ENCODE data around the gene GRM1. TPM values are rescaled to one million over a fixed set of nuclear protein-coding genes. Genes with fewer than 3 reads are reported as not detected.

GRM1 gene
- total RNA-seq, 1 donor from 2014 or later: 0.39 TPM

DNA sequence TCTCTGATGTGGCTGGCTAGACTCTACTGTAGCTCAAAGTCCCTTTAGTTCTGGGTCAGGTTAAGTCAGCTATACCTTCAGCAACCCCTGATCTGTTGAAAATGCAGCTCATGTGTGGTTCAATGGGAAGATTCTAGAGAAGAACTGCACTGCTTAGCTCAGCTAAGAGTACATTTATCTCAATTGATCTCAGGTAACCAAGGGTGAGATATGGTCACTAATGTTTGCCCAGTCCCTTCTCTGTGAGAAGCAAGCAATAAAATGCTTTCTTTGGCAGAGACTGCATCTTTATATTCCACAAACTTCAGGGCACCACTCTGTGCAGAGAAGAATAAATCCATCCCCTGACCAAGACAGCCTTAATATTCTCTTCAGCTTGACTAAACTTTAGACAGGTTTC is 274.1 kb downstream of the GRM1 start:
- no peak overlapping the region for H3K27ac Mint-ChIP-seq
- H3K36me3 Mint-ChIP-seq: no peaks in the 10 kb centered on the region
- no peaks in the 10 kb centered on the region for H3K27me3 Mint-ChIP-seq
- no peak overlapping the region for H3K4me3 Mint-ChIP-seq
- TF ChIP-seq, protein P1, sequence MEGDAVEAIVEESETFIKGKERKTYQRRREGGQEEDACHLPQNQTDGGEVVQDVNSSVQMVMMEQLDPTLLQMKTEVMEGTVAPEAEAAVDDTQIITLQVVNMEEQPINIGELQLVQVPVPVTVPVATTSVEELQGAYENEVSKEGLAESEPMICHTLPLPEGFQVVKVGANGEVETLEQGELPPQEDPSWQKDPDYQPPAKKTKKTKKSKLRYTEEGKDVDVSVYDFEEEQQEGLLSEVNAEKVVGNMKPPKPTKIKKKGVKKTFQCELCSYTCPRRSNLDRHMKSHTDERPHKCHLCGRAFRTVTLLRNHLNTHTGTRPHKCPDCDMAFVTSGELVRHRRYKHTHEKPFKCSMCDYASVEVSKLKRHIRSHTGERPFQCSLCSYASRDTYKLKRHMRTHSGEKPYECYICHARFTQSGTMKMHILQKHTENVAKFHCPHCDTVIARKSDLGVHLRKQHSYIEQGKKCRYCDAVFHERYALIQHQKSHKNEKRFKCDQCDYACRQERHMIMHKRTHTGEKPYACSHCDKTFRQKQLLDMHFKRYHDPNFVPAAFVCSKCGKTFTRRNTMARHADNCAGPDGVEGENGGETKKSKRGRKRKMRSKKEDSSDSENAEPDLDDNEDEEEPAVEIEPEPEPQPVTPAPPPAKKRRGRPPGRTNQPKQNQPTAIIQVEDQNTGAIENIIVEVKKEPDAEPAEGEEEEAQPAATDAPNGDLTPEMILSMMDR (conservative IDR thresholded peaks at IDR 0.05): no peak
- H3K4me1 Mint-ChIP-seq (ENCODE audit: unreplicated experiment): no peaks in the 10 kb centered on the region
- no peaks in the 10 kb centered on the region for H3K9me3 Mint-ChIP-seq
- no peak for DNase-seq (ENCODE audit: extremely low spot score, unreplicated experiment)

DNA sequence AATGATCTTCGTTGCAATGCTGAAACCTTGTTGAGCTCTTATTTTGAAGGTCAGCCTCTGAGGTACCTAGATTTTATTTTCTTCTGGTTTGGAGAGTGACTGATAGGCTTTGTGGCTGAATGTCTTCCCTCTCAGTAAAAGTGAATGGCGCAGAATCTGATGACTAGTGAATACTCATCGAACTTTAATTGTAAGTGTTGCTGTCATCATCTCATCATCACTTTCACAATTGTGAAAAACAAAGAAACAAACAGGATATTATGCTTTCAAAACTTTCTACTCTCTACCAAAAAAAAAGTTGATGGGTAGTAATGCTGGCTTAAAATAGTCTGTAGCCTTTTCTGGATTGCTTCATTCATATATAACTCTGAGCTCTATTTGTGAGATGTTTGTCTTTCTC is 275.3 kb downstream of the GRM1 start:
- Mint-ChIP-seq H3K36me3 (no peaks in the 10 kb centered on the region), H3K9me3 (no peaks in the 10 kb centered on the region), H3K4me1 (ENCODE audit: unreplicated experiment) (no peaks in the 10 kb centered on the region), H3K27me3 (no peaks in the 10 kb centered on the region), H3K27ac (no peak overlapping the region), H3K4me3 (no peak overlapping the region)
- DNase-seq (ENCODE audit: extremely low spot score, unreplicated experiment): no peak
- TF ChIP-seq, protein P1 (conservative IDR thresholded peaks at IDR 0.05): no peak

DNA sequence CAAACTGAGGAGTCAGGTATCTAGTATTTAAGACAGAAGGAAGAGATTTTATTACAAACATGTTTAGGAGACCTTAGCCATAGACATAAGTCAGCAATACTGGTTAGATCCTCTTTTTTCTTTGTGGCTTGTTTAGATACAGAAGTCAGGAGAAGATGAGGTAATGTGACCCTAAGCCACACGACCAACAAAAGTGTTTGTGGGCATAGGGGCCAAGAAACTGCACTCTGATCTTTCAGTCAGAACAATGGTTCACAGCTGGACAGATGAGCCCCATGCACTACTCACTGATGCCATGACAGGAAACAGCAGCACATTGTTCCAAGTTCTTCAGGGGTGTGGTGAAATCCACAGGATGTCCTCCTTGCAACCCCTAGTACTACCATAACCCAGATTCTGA is 276.2 kb downstream of the GRM1 start:
- Mint-ChIP-seq H3K4me1 (ENCODE audit: unreplicated experiment) (no peaks in the 10 kb centered on the region), H3K27me3 (no peaks in the 10 kb centered on the region), H3K4me3 (no peak overlapping the region), H3K9me3 (no peaks in the 10 kb centered on the region), H3K27ac (no peak overlapping the region), H3K36me3 (no peaks in the 10 kb centered on the region)
- no peak for DNase-seq (ENCODE audit: extremely low spot score, unreplicated experiment)
- TF ChIP-seq, protein P1 (conservative IDR thresholded peaks at IDR 0.05): no peak

DNA sequence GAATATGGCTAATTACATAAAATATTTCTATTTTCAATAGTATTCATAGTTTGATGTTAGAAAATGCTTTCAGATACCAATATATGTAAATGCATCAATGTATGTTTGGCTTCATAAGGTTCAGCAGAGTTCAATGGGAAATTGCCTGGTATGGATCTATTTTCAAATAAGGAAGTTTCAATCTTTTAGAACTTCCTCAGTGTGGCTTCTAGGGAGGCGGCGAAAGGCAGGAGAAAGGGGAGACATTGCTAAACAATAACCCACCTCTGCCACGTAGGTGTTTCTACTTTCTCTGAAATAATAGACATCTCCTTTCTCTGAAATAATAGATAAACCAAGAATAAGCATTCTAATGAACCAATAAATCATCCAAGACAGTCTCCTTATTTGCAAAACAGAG is 277.1 kb downstream of the GRM1 start:
- no peak overlapping the region for H3K27ac Mint-ChIP-seq
- no peaks in the 10 kb centered on the region for H3K36me3 Mint-ChIP-seq
- TF ChIP-seq, protein P1 (conservative IDR thresholded peaks at IDR 0.05): no peak
- no peaks in the 10 kb centered on the region for H3K27me3 Mint-ChIP-seq
- H3K4me3 Mint-ChIP-seq: no peak overlapping the region
- H3K4me1 Mint-ChIP-seq (ENCODE audit: unreplicated experiment): no peaks in the 10 kb centered on the region
- no peak for DNase-seq (ENCODE audit: extremely low spot score, unreplicated experiment)
- no peaks in the 10 kb centered on the region for H3K9me3 Mint-ChIP-seq

- Mint-ChIP-seq H3K27ac (no peak overlapping the region), H3K4me1 (ENCODE audit: unreplicated experiment) (no peaks in the 10 kb centered on the region), H3K36me3 (no peaks in the 10 kb centered on the region), H3K27me3 (no peaks in the 10 kb centered on the region), H3K4me3 (no peak overlapping the region), H3K9me3 (no peaks in the 10 kb centered on the region)
- TF ChIP-seq, protein P1 (conservative IDR thresholded peaks at IDR 0.05): no peak
- no peak for DNase-seq (ENCODE audit: extremely low spot score, unreplicated experiment)
Observed at GRCh38 chr6:146310628-146311027, 281.8 kb downstream of the GRM1 start.

DNA sequence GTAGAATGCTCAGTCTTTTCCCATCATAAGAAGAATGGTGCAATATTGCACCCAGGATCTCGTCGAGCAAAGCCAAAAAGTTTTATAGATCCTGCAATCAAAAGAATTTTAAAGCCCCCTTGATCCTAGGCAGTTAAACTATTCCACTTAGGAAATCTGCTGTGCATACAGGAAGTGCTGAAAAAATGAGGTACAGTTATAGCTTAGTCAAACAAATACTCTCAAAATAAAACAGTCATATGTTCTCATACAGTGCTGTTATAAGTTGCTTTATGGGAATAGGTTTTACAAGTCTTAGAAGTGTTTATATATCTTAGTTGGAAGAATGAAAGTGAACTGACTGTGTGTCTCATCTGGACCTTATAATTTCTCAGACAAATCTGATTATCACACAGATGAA is 282.2 kb downstream of the GRM1 start:
- DNase-seq (ENCODE audit: extremely low spot score, unreplicated experiment): no peak
- Mint-ChIP-seq H3K36me3 (no peaks in the 10 kb centered on the region), H3K27ac (no peak overlapping the region), H3K27me3 (no peaks in the 10 kb centered on the region), H3K9me3 (no peaks in the 10 kb centered on the region), H3K4me3 (no peak overlapping the region), H3K4me1 (ENCODE audit: unreplicated experiment) (no peaks in the 10 kb centered on the region)
- TF ChIP-seq, protein P1 (conservative IDR thresholded peaks at IDR 0.05): no peak
